SKM-1 (cell line): ENCODE results near the gene SPNS1.
"Not testable (repeated sequence)": the region's sequence is repeated elsewhere in the genome, so short reads cannot be mapped to it uniquely, and the experiment has no call there.

Experiments used
- DNase-seq: peaks from one replicate; lab custom pipeline; 2025; ENCODE audit not compliant: unreplicated experiment; lab: John Stamatoyannopoulos, UW

The SPNS1 gene

DNA sequence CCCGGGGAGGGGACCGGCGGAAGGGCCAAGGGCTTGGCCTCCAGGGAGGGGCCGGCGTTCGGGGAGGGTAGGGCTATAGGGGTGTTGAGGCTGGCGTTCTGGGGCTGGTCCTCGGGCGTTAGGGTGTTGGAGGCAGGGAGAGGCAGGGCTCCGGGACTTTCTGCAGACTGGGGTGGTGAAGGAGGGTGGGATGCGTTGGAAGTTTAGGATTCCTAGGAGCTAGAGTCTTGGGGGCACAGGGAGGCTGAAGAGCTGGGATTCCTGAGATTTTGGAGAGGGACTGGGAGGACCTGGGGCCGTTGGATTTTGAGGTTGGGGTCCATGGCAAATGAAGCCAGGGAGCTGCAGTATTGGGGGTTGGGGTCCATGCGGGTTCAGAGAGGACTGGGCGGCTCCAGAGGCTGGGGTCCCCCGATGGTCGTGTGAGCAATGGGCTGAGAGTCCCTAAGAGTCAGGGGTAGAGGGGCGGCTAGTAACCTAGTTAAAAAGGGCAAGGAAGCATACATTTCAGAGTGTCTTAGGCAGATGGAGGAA, 23.1 kb upstream of the SPNS1 start:
- DNase-seq = no peak

DNA sequence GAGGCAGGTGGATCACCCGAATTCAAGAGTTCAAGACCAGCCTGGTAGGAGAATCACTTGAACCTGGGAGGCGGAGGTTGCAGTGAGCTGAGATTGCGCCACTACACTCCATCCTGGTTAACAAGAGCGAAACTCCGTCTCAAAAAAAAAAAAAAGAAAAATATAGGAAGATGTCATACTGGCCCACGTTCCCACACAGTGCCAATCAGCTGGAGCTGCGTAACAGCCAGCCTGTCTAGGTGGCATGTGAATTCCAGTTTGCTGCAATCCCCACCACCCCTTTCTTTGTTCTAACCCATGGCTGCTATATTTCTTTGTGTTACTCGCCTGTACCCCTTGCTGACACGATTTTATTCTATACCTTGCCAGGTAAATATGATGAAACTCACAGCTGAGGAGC, 16.4 kb upstream of the SPNS1 start:
- no peak for DNase-seq

DNA sequence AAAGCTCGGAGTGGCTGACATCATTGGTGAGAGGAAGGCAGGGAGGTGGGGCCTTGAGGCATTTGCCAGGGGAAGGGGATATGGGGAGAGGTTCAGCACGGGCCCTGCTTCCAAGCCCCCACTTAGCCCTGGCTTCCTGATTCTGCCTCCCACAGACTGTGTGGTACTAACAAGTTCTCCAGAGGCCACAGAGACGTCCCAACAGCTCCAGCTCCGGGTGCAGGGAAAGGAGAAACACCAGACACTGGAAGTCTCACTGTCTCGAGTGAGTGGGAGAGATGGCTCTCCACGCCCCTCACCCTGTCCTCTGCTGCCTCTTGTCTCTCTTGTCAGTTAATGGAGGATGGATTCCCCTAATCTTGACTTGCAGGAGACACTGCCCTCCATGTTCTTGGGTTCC, 15.7 kb upstream of the SPNS1 start:
- no peak for DNase-seq

DNA sequence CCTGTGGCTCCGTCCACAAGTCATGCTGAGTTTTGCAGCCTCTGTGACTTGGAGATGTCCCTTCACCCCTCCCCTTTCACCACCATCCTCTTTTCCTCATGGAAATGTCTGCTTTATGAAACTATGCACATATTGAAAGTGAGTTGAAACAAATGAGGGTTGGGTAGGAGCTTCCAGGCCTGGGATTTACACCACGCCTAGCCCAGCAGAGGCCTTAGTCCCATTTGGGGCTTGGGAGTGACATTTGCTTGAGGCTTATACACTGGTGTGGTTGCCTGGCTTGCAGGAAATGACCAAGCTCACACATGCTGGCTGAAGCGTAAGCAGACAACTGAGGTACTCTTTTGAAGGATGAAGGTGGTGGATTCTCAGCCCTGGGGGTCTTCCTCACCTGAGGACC, 10.5 kb upstream of the SPNS1 start:
- DNase-seq = no peak

DNA sequence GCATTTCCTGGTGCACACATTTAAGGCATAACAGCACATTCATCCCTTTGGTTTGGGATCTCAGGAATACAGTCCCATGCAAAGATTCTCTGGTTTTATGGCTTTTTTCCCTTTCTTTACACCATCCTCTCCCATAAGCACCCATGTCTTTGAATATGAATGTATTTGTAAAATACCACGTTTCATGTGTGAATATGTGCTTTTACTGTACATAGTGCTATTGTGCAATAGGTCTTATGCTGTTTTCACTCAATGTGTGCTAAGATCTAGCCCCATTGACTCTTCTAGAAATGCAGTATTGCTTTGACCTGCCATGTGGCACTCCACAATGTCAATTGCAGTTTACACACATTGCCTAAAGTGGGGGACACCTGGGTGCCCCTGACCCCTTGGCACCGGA, 10.1 kb upstream of the SPNS1 start:
- no peak for DNase-seq

DNA sequence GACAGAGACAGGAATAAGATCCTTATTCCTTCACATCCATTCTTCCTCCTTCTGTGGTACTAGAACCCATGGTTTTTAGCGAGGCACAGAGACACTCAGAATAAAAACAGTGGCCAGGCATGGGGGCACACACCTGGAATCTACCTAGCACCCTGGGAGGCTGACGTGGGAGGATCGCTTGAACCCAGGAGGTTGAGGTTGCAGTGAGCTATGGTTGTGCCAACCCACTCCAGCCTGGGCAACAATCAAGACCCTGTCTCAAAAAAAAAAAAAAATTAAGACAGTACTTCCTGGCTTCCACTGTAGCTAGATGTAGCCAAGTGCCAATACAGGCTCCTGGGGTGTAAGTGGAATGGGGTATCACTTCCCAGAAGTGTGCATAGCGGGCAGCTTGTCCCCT, 7.4 kb upstream of the SPNS1 start:
- no peak for DNase-seq

DNA sequence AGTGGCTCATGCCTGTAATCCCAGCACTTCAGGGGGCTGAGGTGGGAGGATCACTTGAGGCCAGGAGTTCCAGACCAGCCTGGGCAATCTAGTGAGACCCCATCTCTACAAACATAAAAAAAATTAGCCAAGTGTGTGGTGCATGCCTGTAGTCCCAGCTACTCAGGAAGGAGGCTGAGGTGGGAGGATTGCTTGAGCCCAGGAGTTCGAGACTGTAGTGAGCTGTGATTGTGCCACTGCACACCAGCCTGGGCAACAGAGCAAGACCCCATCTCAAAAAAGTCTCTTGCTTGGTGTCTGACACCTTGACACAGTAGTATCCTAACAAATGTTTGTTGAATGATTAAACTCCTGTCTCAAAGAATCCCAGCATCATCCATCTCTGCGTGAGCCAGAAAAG, 4.9 kb upstream of the SPNS1 start:
- not testable (repeated sequence) for DNase-seq

DNA sequence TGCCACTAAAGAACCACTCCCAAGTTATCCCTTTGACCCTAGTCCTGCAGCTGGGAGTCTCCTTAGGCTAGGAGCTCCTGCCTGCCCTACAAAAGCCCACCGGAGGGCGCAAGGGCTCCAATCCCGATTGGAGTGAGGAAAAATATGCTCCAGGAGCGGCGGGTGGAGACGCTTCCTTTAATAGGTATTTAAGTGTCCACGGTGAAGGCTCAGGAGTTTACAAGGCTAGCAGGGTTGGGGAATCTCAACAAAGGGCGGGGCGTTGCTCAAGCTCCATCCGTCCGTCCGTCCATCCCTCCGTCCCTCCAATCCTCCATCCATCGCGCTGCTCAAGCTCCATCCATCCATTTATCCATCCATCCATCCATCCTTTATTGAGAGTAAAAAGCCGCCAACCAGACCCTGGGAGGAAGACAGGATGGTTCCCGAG, 556 bp upstream of the SPNS1 start:
- DNase-seq = no peak

DNA sequence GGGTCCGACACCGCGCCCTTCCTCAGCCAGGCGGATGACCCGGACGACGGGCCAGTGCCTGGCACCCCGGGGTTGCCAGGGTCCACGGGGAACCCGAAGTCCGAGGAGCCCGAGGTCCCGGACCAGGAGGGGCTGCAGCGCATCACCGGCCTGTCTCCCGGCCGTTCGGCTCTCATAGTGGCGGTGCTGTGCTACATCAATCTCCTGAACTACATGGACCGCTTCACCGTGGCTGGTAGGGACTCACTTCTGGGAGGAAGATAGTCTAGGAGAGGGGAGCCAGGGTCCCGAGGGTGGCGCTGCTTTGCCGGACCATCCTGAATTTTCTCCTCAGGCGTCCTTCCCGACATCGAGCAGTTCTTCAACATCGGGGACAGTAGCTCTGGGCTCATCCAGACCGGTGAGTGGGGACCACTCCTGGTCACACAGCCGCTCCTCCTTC, 601 bp downstream of the SPNS1 start:
- DNase-seq = no peak

DNA sequence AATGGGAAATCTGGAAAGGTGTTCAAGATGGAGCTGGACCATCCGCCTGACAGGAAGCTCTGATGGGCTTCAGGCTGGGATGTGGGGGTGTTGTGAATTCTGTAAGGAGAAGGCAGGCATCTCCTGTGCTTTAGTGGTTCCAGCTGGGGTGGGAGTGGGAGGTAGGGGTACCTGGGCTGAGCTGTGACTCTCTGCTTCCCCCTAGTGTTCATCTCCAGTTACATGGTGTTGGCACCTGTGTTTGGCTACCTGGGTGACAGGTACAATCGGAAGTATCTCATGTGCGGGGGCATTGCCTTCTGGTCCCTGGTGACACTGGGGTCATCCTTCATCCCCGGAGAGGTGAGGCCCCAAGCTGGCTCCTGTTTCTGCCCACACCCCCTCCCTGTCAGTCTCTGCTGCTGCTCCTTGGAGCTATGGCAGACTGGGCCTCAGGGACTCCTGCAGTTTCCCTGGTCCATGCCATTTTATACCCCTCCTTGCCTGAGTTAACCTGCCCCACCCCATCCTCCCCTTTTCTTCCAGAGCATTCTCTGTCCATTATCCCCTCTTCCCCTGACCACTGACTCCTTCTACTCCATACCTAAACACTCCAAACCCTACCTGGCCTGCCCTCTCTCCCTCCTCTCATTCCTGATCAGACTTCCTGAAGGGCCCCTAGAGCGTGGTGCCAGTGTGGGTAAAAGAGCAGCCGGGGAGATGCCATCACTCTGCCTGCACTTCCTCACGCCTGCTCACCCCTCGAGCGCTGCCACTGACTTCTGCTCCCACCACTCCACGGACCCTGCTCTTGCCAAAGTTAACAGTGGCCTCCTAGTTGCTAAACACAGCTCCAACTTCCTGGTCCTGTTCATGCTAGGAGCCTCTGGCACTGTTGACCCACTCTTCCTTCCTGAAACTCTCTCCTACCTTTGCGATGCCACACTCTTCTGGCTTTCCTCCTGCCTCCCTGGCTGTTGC, 3.4 kb downstream of the SPNS1 start:
- DNase-seq = no peak

DNA sequence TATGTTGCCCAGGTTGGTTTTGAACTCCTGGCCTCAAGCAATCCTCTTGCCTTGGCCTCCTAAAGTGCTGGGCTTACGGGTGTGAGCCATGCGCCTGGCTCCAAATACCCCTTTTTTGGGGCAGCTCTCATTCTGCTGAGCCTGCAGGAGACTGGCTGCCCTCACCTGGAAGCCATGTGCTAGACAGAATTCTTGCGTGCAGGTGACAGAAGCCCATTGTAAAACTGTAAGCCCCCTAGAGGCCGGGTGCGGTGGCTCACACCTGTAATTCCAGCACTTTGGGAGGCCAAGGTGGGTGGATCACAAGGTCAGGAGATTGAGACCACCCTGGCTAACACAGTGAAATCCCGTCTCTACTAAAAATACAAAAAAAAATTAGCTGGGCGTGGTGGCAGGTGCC, 5.8 kb downstream of the SPNS1 start:
- DNase-seq = not testable (repeated sequence)

DNA sequence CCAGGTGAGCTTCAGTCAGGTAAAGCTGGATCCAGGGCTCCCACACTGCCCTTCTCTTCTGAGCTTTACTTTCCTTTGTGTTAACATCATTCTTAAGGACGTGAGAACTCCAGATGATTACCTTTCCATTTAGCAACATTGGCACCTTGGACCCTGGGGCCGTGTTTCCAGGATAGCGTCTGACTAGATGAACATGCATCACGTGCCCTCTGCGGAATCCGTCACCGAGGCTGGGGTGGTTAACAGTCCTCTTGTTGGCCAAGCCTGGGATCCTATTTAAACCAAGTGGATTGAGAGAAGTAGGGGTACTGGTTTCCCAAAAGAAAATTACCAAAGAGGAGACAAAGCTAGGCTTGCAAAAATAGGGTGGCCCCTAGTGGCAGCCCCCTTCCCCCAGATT, 6.4 kb downstream of the SPNS1 start:
- DNase-seq = no peak

DNA sequence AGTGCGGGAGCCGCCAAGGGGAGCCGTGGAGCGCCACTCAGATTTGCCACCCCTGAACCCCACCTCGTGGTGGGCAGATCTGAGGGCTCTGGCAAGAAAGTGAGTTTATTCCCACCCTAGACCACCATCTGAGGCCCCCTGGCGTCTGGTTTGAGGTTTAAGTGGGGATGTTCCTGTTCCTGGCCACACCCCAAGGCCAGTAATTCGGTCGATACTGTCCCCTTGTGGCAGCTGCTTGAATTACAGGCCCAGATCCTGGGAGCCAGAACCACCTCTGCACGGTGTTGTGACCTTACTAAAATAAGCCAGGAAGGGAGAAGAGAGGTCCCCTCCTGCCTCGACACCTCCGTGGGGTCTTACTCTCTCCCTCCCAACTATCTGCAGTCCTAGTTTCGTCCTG, 6.9 kb downstream of the SPNS1 start:
- no peak for DNase-seq

DNA sequence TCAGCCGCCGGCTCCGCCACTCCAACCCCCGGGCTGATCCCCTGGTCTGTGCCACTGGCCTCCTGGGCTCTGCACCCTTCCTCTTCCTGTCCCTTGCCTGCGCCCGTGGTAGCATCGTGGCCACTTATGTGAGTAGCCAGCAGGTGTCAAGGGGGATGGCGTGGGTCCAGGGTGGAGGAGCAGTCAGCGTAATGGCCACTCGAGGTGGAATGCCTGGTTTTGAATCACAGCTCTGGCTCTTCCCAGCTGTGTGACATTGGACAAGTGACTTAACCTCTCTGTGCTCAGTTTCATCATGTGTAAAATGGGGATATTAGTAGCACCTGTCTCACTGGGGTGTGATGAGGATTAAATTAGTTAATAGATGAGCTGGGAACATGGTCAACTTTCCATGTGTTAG, 7.8 kb downstream of the SPNS1 start:
- DNase-seq = no peak

DNA sequence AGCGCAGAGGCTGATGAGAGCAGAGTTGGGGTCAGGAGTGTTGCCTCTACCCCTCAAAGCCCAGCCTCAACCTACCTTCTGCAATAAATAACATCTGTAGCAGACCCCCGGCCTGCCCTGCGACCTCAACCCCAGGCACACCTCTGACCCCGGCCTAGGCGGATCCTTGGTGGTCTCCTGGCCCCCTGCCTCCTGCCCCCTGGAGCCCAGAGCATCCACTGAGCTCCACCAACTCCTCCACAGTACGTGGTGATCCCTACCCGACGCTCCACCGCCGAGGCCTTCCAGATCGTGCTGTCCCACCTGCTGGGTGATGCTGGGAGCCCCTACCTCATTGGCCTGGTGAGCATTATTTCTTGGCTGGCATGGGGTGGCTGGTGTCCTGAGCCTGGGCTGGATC, 8.4 kb downstream of the SPNS1 start:
- no peak for DNase-seq

DNA sequence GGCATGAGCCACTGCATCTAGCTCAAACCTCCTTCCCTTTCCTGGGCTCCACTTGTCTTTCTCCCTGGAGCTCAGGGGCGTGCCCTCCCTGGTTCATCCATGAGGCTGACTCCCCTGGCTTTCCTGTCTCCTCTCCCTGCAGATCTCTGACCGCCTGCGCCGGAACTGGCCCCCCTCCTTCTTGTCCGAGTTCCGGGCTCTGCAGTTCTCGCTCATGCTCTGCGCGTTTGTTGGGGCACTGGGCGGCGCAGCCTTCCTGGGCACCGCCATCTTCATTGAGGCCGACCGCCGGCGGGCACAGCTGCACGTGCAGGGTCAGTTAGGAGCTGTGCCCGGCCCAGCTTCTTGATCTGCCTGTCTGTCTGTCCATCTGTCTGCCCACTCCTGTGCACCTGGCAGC, 9.1 kb downstream of the SPNS1 start:
- DNase-seq = no peak

DNA sequence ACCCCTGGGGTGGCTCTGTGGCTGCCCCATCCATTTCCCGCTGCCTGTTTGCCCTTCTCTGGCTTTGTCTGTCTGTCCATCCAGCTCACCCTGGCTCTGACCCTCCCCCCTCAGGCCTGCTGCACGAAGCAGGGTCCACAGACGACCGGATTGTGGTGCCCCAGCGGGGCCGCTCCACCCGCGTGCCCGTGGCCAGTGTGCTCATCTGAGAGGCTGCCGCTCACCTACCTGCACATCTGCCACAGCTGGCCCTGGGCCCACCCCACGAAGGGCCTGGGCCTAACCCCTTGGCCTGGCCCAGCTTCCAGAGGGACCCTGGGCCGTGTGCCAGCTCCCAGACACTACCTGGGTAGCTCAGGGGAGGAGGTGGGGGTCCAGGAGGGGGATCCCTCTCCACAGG, 9.5 kb downstream of the SPNS1 start:
- DNase-seq = no peak

DNA sequence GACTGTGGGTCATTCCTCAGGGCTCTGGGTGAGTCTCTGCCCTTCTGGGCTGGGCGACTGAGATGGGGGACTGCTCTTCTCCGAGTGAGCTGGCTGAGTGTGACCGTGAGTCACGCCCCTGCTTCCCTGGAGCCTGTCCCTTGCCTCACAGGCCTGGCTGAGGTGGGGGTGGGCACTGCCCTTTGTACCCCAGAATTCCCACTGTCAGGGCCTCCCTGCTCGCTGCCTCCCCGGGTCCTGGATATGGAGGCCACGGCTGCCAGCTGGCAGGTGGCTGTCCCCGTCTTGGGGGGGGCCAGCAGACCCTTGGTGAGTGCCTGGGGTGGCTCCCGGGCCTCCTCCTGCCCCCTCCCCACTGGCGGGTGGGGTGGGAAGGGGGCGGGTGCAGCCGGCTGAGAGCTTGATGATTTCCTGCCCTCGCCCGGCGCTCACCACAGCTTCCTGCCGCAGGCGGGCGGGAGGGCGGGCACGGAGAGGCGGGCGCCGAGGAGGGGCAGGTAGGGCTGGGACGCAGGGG, 10.1 kb downstream of the SPNS1 start, which contains the start of gene LAT:
Gene LAT, plus strand, starts transcription at position 434 of the 517 bp plus-strand sequence. CDS start 366 bp downstream, outside the sequence.
- DNase-seq = no peak

DNA sequence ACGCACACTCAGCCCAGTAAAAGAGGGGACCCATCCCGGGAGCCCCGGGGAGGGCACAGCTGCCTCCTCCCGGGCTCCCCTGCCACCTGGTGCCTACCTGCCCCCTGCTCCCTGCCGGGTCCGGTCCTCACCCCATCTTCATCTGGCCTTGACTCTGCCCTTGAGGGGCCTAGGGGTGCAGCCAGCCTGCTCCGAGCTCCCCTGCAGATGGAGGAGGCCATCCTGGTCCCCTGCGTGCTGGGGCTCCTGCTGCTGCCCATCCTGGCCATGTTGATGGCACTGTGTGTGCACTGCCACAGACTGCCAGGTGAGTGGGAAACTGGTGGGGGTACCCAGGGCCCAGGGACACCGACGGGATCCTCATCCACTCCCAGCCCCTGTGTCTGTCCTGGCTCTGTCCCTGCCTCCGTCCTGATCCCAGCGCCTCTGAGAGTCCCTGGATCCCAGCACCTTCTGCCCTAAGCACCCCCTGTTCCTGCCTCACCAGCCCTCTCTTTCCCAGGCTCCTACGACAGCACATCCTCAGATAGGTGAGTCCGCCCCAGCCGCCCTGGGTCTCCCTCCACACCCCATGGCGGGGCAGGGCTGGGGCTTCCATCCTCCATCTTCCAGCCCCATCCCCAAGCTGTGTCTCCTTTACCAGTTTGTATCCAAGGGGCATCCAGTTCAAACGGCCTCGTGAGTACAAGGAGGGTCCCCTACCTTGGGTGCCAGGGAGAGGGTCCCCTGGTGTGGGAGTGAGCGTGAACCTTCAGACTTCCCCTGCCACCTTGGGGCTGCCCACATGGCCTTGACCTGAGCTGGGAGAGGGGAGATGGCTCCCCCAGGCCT, 10.8 kb downstream of the SPNS1 start:
- DNase-seq = no peak

DNA sequence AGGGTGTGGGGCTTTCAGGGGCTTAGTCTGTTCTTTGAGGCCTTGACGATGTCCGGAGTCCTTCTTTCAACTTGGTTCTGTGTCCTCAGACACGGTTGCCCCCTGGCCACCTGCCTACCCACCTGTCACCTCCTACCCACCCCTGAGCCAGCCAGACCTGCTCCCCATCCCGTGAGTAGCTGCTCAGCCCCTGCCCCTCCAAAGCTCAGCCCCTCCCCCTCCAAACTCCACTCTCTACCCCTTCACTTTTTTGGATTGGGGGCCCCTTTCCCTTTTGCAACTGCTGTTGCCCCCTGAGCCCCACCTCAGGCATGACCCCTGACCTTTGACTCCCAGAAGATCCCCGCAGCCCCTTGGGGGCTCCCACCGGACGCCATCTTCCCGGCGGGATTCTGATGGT, 11.5 kb downstream of the SPNS1 start:
- no peak for DNase-seq

DNA sequence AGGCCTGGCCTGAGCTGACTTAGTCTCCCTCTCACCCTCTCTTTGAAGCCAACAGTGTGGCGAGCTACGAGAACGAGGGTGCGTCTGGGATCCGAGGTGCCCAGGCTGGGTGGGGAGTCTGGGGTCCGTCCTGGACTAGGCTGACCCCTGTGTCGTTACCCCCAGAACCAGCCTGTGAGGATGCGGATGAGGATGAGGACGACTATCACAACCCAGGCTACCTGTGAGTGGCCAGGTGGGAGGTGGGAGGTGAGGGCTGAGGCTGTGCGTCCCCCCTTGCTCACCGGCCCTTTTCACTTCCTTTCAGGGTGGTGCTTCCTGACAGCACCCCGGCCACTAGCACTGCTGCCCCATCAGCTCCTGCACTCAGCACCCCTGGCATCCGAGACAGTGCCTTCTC, 11.9 kb downstream of the SPNS1 start:
- no peak for DNase-seq
